ENCODE data around the gene TAF9B.
"Not testable (repeated sequence)": the region's sequence is repeated elsewhere in the genome, so short reads cannot be mapped to it uniquely, and the experiment has no call there.

GRCh38 chrX:78157373-78157772 is 17.9 kb upstream of the TAF9B start:
- TF ChIP-seq, protein P1, sequence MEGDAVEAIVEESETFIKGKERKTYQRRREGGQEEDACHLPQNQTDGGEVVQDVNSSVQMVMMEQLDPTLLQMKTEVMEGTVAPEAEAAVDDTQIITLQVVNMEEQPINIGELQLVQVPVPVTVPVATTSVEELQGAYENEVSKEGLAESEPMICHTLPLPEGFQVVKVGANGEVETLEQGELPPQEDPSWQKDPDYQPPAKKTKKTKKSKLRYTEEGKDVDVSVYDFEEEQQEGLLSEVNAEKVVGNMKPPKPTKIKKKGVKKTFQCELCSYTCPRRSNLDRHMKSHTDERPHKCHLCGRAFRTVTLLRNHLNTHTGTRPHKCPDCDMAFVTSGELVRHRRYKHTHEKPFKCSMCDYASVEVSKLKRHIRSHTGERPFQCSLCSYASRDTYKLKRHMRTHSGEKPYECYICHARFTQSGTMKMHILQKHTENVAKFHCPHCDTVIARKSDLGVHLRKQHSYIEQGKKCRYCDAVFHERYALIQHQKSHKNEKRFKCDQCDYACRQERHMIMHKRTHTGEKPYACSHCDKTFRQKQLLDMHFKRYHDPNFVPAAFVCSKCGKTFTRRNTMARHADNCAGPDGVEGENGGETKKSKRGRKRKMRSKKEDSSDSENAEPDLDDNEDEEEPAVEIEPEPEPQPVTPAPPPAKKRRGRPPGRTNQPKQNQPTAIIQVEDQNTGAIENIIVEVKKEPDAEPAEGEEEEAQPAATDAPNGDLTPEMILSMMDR (IDR thresholded peaks at IDR 0.05), result not testable (repeated sequence)
- not testable (repeated sequence) for TF ChIP-seq POLR2A (IDR thresholded peaks at IDR 0.05)

Measured in transverse colon (tissue), 3 donors.